B cell (primary cell): ENCODE results near the gene SWT1.
"Not testable (repeated sequence)": the region's sequence is repeated elsewhere in the genome, so short reads cannot be mapped to it uniquely, and the experiment has no call there.

Experiments used
- CTCF ChIP-seq: fragments of 200-600 bp; IDR thresholded peaks from one replicate; pipeline ENCODE4 v1.8.0; 2022; ENCODE audit warnings: antibody characterized with exemption, mild to moderate bottlenecking
- EZH2 ChIP-seq: IDR thresholded peaks from 2 replicates; pipeline ENCODE4 v1.6.1; 2012; ENCODE audit warnings: borderline replicate concordance, low read depth, mild to moderate bottlenecking, moderate library complexity, low read length; ENCODE audit not compliant: insufficient read depth, poor library complexity, severe bottlenecking

- not testable (repeated sequence) for TF ChIP-seq CTCF, EZH2
Observed at GRCh38 chr1:185257116-185257949, 100.4 kb downstream of the SWT1 start.
